GM12874 (cell line): ENCODE measurements around the gene LMNTD2.

Experiments used
- CTCF ChIP-seq: IDR thresholded peaks from 2 replicates; pipeline ENCODE4 v1.5.1; 2011; ENCODE audit warnings: low read depth, mild to moderate bottlenecking, control low read depth, low read length, moderate library complexity; ENCODE audit not compliant: insufficient read depth

LMNTD2 gene

GRCh38 chr11:605286-606129 is 45.0 kb upstream of the LMNTD2 start:
- no peak for TF ChIP-seq CTCF

GRCh38 chr11:603154-603553 is 42.6 kb upstream of the LMNTD2 start:
- no peak for TF ChIP-seq CTCF

GRCh38 chr11:601573-602245 is 41.2 kb upstream of the LMNTD2 start:
- no peak for TF ChIP-seq CTCF

GRCh38 chr11:598005-598680 is 37.6 kb upstream of the LMNTD2 start:
- no peak for TF ChIP-seq CTCF

GRCh38 chr11:597166-597725 is 36.7 kb upstream of the LMNTD2 start:
- peak; percentile 46 for TF ChIP-seq CTCF

- TF ChIP-seq CTCF: no peak
Observed at GRCh38 chr11:596374-596773, 35.8 kb upstream of the LMNTD2 start.

- TF ChIP-seq CTCF: no peak
Observed at GRCh38 chr11:595400-595799, 34.9 kb upstream of the LMNTD2 start.
